H9 (cell line): ENCODE data around the gene ARPC2. TPM values are rescaled to one million over a fixed set of nuclear protein-coding genes. Genes with fewer than 3 reads are reported as not detected.

Experiments
- DNase-seq: peaks from one replicate; pipeline ENCODE4 v3.0.0-alpha.2; 2017
- H2AFZ ChIP-seq: one replicate; pipeline ENCODE4 v1.6.1; 2013; ENCODE audit warnings: mild to moderate bottlenecking, low read length, control low read depth, moderate library complexity
- H2AK5ac ChIP-seq: 2 replicates; pipeline ENCODE4 v1.6.1; 2013; ENCODE audit warnings: low read length, control low read depth, mixed read lengths; ENCODE audit not compliant: insufficient read length
- H2BK120ac ChIP-seq: one replicate; pipeline ENCODE4 v1.6.1; 2013; ENCODE audit warnings: low read depth, mild to moderate bottlenecking, low read length, control low read depth, inconsistent platforms; ENCODE audit not compliant: poor library complexity, severe bottlenecking
- H2BK12ac ChIP-seq: 2 replicates; pipeline ENCODE4 v1.6.1; 2013; ENCODE audit warnings: low read length, control low read depth, mixed read lengths, low read depth; ENCODE audit not compliant: insufficient read length
- H2BK15ac ChIP-seq: 2 replicates; pipeline ENCODE4 v1.6.1; 2013; ENCODE audit warnings: low read depth, low read length, control low read depth
- H2BK20ac ChIP-seq: one replicate; pipeline ENCODE4 v1.6.1; 2013; ENCODE audit warnings: low read depth, mild to moderate bottlenecking, low read length, control low read depth, inconsistent platforms; ENCODE audit not compliant: poor library complexity, severe bottlenecking
- H2BK5ac ChIP-seq: 2 replicates; pipeline ENCODE4 v1.6.1; 2013; ENCODE audit warnings: low read length, control low read depth, mixed read lengths; ENCODE audit not compliant: insufficient read length
- H3K14ac ChIP-seq: 2 replicates; pipeline ENCODE4 v1.6.1; 2013; ENCODE audit warnings: low read length, control low read depth; ENCODE audit not compliant: insufficient read depth
- H3K18ac ChIP-seq: 2 replicates; pipeline ENCODE4 v1.6.1; 2013; ENCODE audit warnings: low read depth, mild to moderate bottlenecking, mixed read lengths, low read length, control low read depth; ENCODE audit not compliant: insufficient read length
- H3K23ac ChIP-seq: 2 replicates; pipeline ENCODE4 v1.6.1; 2013; ENCODE audit warnings: low read length, control low read depth, mixed read lengths, low read depth; ENCODE audit not compliant: insufficient read length
- H3K23me2 ChIP-seq: 2 replicates; pipeline ENCODE4 v1.6.1; 2013; ENCODE audit warnings: low read depth, mild to moderate bottlenecking, mixed read lengths, low read length, control low read depth; ENCODE audit not compliant: insufficient read length, poor library complexity, severe bottlenecking
- H3K27ac ChIP-seq: 2 replicates; pipeline ENCODE4 v1.5.1; 2013; ENCODE audit warnings: low read length, control low read depth, mixed read lengths, low read depth; ENCODE audit not compliant: insufficient read length
- H3K27me3 ChIP-seq: 2 replicates; pipeline ENCODE4 v1.6.1; 2013; ENCODE audit warnings: low read length, control low read depth, inconsistent platforms; ENCODE audit not compliant: insufficient read depth
- H3K4ac ChIP-seq: 2 replicates; pipeline ENCODE4 v1.6.1; 2013; ENCODE audit warnings: low read depth, mild to moderate bottlenecking, control low read depth, inconsistent platforms, low read length, moderate library complexity
- H3K4me1 ChIP-seq: 2 replicates; pipeline ENCODE4 v1.6.1; 2013; ENCODE audit warnings: low read length, control low read depth, inconsistent platforms; ENCODE audit not compliant: insufficient read depth
- H3K4me2 ChIP-seq: 2 replicates; pipeline ENCODE4 v1.6.1; 2013; ENCODE audit warnings: low read length, control low read depth, mixed read lengths; ENCODE audit not compliant: insufficient read length, insufficient read depth
- H3K56ac ChIP-seq: 2 replicates; pipeline ENCODE4 v1.6.1; 2013; ENCODE audit warnings: low read depth, mild to moderate bottlenecking, mixed read lengths, low read length, control low read depth; ENCODE audit not compliant: insufficient read length
- H3K79me1 ChIP-seq: 2 replicates; pipeline ENCODE4 v1.6.1; 2013; ENCODE audit warnings: low read depth, mild to moderate bottlenecking, moderate library complexity, low read length, control low read depth, inconsistent platforms; ENCODE audit not compliant: insufficient read depth, poor library complexity, severe bottlenecking
- H3K79me2 ChIP-seq: 2 replicates; pipeline ENCODE4 v1.6.1; 2013; ENCODE audit warnings: low read length, control low read depth, inconsistent platforms; ENCODE audit not compliant: insufficient read depth
- H3K9ac ChIP-seq: 2 replicates; pipeline ENCODE4 v1.6.1; 2013; ENCODE audit warnings: low read length, control low read depth, mixed read lengths; ENCODE audit not compliant: insufficient read length; ENCODE audit errors: extremely low read depth
- H3K9me3 ChIP-seq: one replicate; pipeline ENCODE4 v1.6.1; 2013; ENCODE audit warnings: low read depth, low read length, inconsistent platforms; ENCODE audit not compliant: control insufficient read depth
- H3T11ph ChIP-seq: one replicate; pipeline ENCODE4 v1.6.1; 2013; ENCODE audit warnings: mild to moderate bottlenecking, low read length, control low read depth, inconsistent platforms
- H4K20me1 ChIP-seq: one replicate; pipeline ENCODE4 v1.6.1; 2013; ENCODE audit not compliant: control insufficient read depth, insufficient read length, insufficient read depth
- H4K5ac ChIP-seq: 2 replicates; pipeline ENCODE4 v1.6.1; 2013; ENCODE audit warnings: low read depth, mild to moderate bottlenecking, mixed read lengths, low read length, control low read depth; ENCODE audit not compliant: insufficient read length
- H4K8ac ChIP-seq: replicated peaks from 2 replicates; pipeline ENCODE4 v1.6.1; 2013; ENCODE audit warnings: low read length, control low read depth, mixed read lengths, low read depth; ENCODE audit not compliant: insufficient read length
- H4K91ac ChIP-seq: 2 replicates; pipeline ENCODE4 v1.6.1; 2013; ENCODE audit warnings: low read depth, mild to moderate bottlenecking, moderate library complexity, mixed read lengths, low read length, control low read depth; ENCODE audit not compliant: insufficient read length
- H3K27ac Mint-ChIP-seq, 3 experiments: 2 replicates in 2 of 3; 3 replicates in 1 of 3; pipeline ENCODE4 v1.8.0; 2020 to 2021; ENCODE audit warnings: mixed read lengths in 3 of 3, mild to moderate bottlenecking in 1 of 3, moderate library complexity in 1 of 3
- H3K27me3 Mint-ChIP-seq: 2 replicates; pipeline ENCODE4 v1.8.0; 2021; ENCODE audit warnings: low read depth, mild to moderate bottlenecking, moderate library complexity, mixed read lengths
- H3K36me3 Mint-ChIP-seq, 3 experiments: 2 replicates in 2 of 3; 3 replicates in 1 of 3; pipeline ENCODE4 v1.8.0; 2020 to 2021; ENCODE audit warnings: low read depth in 3 of 3, mixed read lengths in 3 of 3; ENCODE audit not compliant: insufficient read depth in 1 of 3
- H3K4me1 Mint-ChIP-seq, 2 experiments: 2 replicates each; pipeline ENCODE4 v1.8.0; 2020; ENCODE audit warnings: mixed read lengths in 2 of 2
- H3K4me3 Mint-ChIP-seq, 2 experiments: 2 replicates in 1 of 2; 3 replicates in 1 of 2; pipeline ENCODE4 v1.8.0; 2020 to 2021; ENCODE audit warnings: mild to moderate bottlenecking in 2 of 2, mixed read lengths in 2 of 2, moderate library complexity in 1 of 2
- H3K9me3 Mint-ChIP-seq, 2 experiments: 2 replicates in 1 of 2; 3 replicates in 1 of 2; pipeline ENCODE4 v1.8.0; 2020; ENCODE audit warnings: mild to moderate bottlenecking in 2 of 2, mixed read lengths in 2 of 2, moderate library complexity in 1 of 2
- CTCF ChIP-seq: fragments of 200-600 bp; sonication (generic); conservative IDR thresholded peaks from 3 replicates; pipeline ENCODE4 v1.8.0; 2021; ENCODE audit warnings: antibody characterized with exemption, mild to moderate bottlenecking
- WGBS: extraction: QIAGEN DNeasy Blood & Tissue Kit; methylation state at CpG from one replicate; pipeline ENCODE4 v1.1.7; 2013; ENCODE audit warnings: missing lambda C conversion rate, low lambda C conversion rate, mixed read lengths; ENCODE audit not compliant: insufficient read length; ENCODE audit errors: extremely low coverage; 5-methylcytosine and 5-hydroxymethylcytosine counted together
- total RNA-seq: library from RNA; stranded (reverse); gene quantifications from 2 replicates; pipeline ENCODE4 v1.2.1, GENCODE V29; 2021

ARPC2 gene
- total RNA-seq, 1 experiment from 2014 or later, result 197 TPM

DNA sequence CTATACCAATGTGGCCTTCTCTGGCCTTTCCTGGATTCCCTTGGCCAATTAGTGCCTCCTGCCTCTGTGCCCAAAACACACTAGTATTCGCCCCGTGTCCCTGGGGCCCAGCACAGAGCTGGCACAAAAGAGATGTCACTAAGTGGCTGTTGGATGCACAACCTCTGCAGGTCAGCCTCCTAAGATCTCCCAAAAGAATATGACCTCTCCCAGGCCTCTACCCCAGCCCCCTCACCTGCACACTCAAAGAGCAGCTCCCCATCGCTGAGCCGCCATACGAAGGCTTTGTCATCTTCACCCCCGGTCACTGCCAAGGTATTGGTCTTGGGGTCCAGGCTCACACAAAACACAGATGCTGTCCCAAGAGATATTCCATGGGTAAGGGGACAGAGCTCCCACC is 50.3 kb downstream of the ARPC2 start:
- WGBS, result no CpG with 5 or more reads among the region's 6 CpGs
- Mint-ChIP-seq H3K9me3 (no peaks in the 10 kb centered on the region), H3K27ac (no peak overlapping the region), H3K4me3 (peak overlapping the region in 1 of 2 experiments; percentile 30; a peak in 3 of 5 replicates), H3K36me3 (peaks cover 19 to 42% (median 38%) of the 10 kb centered on the region in 3 experiments; a peak in 6 of 7 replicates), H3K4me1 (peaks cover 18% of the 10 kb centered on the region in 2 experiments), H3K27me3 (no peaks in the 10 kb centered on the region; the same call in 1 of the 2 replicates)
- Histone ChIP-seq H3K79me1 (no peaks in the 10 kb centered on the region), H3K56ac (no peak overlapping the region), H4K20me1 (no peaks in the 10 kb centered on the region), H3K9ac (no peak overlapping the region), H3T11ph (no peak overlapping the region), H3K23ac (no peak overlapping the region), H3K27ac (no peak overlapping the region), H2BK120ac (no peak overlapping the region), H2BK5ac (no peak overlapping the region), H3K27me3 (no peaks in the 10 kb centered on the region), H2BK15ac (no peak overlapping the region), H3K18ac (no peak overlapping the region), H3K4me1 (no peaks in the 10 kb centered on the region), H2BK20ac (no peak overlapping the region), H4K5ac (no peak overlapping the region), H3K14ac (no peak overlapping the region), H3K79me2 (no peaks in the 10 kb centered on the region), H2BK12ac (no peak overlapping the region), H3K9me3 (no peaks in the 10 kb centered on the region), H2AK5ac (no peak overlapping the region), H2AFZ (no peak overlapping the region), H3K4me2 (no peak overlapping the region), H4K91ac (no peak overlapping the region), H4K8ac (no peak overlapping the region), H3K4ac (no peak overlapping the region), H3K23me2 (peaks cover 9% of the 10 kb centered on the region)
- no peak for TF ChIP-seq CTCF
- no peak for DNase-seq
